Progenitor cell of endocrine pancreas (in vitro differentiated cells): ENCODE results near the gene TARS2. TPM values are rescaled to one million over a fixed set of nuclear protein-coding genes. Genes with fewer than 3 reads are reported as not detected.

ENCODE experiments used
- DNase-seq: peaks from one replicate; pipeline ENCODE4 v3.0.0; 2021; ENCODE audit warnings: low spot score; ENCODE audit not compliant: unreplicated experiment
- H3K27ac Mint-ChIP-seq: 2 replicates; pipeline ENCODE4 v1.8.0; 2021; ENCODE audit warnings: mild to moderate bottlenecking, moderate library complexity, mixed read lengths
- H3K27me3 Mint-ChIP-seq: 2 replicates; pipeline ENCODE4 v1.8.0; 2021; ENCODE audit warnings: mixed read lengths
- H3K36me3 Mint-ChIP-seq: 2 replicates; pipeline ENCODE4 v1.8.0; 2022; ENCODE audit warnings: mixed read lengths; ENCODE audit not compliant: insufficient read depth
- H3K4me1 Mint-ChIP-seq: 2 replicates; pipeline ENCODE4 v1.8.0; 2021; ENCODE audit warnings: low read depth, mixed read lengths
- H3K4me3 Mint-ChIP-seq: 2 replicates; pipeline ENCODE4 v1.8.0; 2021; ENCODE audit warnings: low read depth, mild to moderate bottlenecking, moderate library complexity, mixed read lengths
- H3K9me3 Mint-ChIP-seq: 2 replicates; pipeline ENCODE4 v1.8.0; 2021; ENCODE audit warnings: low read depth, mixed read lengths
- total RNA-seq: library from RNA; stranded (reverse); gene quantifications from 2 replicates; pipeline ENCODE4 v1.2.1, GENCODE V29; 2021
- TF ChIP-seq, protein P1 (sequence below): fragments of 200-600 bp; sonication (generic); IDR thresholded peaks from one replicate; pipeline ENCODE4 v1.5.0; 2021; ENCODE audit warnings: antibody characterized with exemption, mild to moderate bottlenecking; ENCODE audit not compliant: unreplicated experiment

TARS2 gene
- total RNA-seq, 1 donor from 2014 or later = 30.8 TPM

DNA sequence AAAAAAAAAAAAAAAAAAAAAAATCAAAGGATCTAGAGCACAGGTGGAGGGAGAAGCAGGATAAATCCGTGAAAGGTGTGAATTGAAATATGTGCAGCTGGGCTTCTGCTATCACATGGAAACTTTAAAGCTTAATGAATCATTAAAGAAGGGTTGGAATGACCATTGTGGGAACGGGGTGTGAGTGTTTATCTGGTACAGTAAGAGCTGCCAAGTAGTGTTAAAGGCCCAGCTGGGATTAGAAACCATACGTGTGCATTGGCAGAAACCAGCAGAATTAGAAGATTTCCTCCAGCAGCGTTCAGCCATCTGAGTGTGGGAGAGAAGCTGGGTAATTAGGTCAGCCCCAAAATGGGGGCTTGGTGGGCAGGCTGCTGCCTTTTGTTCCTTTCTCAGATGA is 41.8 kb downstream of the TARS2 start:
- TF ChIP-seq, protein P1, sequence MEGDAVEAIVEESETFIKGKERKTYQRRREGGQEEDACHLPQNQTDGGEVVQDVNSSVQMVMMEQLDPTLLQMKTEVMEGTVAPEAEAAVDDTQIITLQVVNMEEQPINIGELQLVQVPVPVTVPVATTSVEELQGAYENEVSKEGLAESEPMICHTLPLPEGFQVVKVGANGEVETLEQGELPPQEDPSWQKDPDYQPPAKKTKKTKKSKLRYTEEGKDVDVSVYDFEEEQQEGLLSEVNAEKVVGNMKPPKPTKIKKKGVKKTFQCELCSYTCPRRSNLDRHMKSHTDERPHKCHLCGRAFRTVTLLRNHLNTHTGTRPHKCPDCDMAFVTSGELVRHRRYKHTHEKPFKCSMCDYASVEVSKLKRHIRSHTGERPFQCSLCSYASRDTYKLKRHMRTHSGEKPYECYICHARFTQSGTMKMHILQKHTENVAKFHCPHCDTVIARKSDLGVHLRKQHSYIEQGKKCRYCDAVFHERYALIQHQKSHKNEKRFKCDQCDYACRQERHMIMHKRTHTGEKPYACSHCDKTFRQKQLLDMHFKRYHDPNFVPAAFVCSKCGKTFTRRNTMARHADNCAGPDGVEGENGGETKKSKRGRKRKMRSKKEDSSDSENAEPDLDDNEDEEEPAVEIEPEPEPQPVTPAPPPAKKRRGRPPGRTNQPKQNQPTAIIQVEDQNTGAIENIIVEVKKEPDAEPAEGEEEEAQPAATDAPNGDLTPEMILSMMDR = no peak
- H3K36me3 Mint-ChIP-seq = no peaks in the 10 kb centered on the region
- no peaks in the 10 kb centered on the region for H3K27me3 Mint-ChIP-seq
- H3K4me3 Mint-ChIP-seq = no peak overlapping the region
- H3K9me3 Mint-ChIP-seq = no peaks in the 10 kb centered on the region
- no peak for DNase-seq
- no peak overlapping the region for H3K27ac Mint-ChIP-seq
- H3K4me1 Mint-ChIP-seq = peaks cover 28% of the 10 kb centered on the region

DNA sequence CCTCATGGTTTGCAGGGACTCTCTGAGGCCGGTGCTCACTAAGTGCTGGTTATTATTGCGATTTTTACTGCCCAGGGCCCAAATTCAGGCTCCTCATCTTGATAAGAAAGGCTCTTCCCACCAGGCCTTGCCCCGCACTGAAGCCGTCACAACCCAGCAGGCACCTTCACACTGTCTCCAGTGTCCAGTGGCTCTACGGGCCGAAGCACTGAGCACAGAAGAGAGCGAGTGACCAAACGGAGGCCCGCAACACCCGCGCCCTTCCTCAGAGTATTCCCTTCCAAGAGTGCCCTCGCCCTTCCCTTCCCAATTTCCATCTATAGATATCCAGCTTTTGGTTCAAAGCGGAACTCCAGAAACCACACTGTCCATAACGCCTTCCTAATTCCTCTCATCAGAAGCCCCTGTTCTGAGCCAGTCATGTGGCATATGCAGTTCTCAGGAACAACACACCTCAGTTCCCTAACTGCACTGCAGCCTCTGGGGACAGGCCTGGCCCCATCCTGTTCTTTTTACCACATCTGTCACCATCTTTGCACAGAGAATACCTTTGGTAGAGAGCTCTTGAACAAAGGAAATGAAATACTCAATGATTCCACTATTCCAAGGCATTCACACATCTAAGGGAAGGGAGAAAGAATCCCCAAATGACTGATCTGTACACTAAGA is 43.4 kb downstream of the TARS2 start:
- no peaks in the 10 kb centered on the region for H3K36me3 Mint-ChIP-seq
- no peaks in the 10 kb centered on the region for H3K27me3 Mint-ChIP-seq
- peak overlapping the region; percentile 43 for H3K27ac Mint-ChIP-seq
- H3K4me3 Mint-ChIP-seq = no peak overlapping the region
- TF ChIP-seq, protein P1 = no peak
- H3K4me1 Mint-ChIP-seq = peaks cover 28% of the 10 kb centered on the region
- DNase-seq = no peak
- H3K9me3 Mint-ChIP-seq = no peaks in the 10 kb centered on the region

DNA sequence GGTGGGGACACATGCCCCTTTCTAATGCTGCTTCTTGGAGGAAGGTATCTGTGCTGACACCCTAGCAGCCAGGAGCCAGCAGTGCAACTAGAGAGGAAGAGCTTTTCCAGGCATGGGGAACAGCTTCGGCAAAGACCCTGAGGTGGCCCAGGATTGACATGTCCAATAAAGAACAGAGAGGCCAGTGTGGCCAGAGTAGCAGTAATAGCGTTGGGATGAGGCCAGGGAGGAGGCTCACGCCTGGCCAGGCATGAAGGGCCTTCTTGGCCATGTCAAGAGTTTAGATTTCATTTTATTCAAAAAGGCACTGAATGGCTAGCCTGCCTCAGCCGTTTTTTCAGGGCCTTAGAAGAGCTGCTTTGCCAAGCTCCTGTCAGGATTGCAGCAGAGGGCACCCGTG is 45.6 kb downstream of the TARS2 start:
- peak overlapping the region; percentile 93 for H3K27ac Mint-ChIP-seq

DNA sequence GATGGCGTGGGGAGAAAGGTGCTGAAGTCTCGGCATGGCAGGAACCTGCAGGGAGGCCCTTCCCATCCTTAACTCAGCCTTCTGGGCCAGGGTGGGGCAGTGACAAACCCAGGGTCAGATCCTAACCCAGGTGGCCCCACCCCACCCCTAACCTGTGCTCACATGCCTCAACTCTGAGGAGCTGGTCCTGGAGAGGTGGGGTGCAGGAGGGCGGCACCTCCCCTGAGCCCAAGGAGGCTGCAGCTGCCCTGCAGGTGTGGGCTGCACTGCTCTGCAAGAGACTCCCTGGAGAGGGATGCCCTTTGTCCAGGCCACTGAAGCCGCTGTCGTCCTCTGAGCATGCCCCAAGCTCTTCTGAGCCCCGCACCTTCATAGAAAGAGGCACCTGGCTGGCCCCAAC is 46.8 kb downstream of the TARS2 start:
- Mint-ChIP-seq H3K27me3 (no peaks in the 10 kb centered on the region), H3K36me3 (no peaks in the 10 kb centered on the region), H3K9me3 (no peaks in the 10 kb centered on the region), H3K27ac (no peak overlapping the region), H3K4me1 (peaks cover 29% of the 10 kb centered on the region), H3K4me3 (no peak overlapping the region)
- TF ChIP-seq, protein P1 = no peak
- no peak for DNase-seq

More for the DNA sequence above, 45.6 kb downstream of the TARS2 start:
- Mint-ChIP-seq H3K9me3 (no peaks in the 10 kb centered on the region), H3K36me3 (no peaks in the 10 kb centered on the region), H3K4me1 (peaks cover 30% of the 10 kb centered on the region), H3K27me3 (no peaks in the 10 kb centered on the region), H3K4me3 (peak overlapping the region; percentile 52)
- DNase-seq = no peak
- TF ChIP-seq, protein P1 = peak; percentile 3

DNA sequence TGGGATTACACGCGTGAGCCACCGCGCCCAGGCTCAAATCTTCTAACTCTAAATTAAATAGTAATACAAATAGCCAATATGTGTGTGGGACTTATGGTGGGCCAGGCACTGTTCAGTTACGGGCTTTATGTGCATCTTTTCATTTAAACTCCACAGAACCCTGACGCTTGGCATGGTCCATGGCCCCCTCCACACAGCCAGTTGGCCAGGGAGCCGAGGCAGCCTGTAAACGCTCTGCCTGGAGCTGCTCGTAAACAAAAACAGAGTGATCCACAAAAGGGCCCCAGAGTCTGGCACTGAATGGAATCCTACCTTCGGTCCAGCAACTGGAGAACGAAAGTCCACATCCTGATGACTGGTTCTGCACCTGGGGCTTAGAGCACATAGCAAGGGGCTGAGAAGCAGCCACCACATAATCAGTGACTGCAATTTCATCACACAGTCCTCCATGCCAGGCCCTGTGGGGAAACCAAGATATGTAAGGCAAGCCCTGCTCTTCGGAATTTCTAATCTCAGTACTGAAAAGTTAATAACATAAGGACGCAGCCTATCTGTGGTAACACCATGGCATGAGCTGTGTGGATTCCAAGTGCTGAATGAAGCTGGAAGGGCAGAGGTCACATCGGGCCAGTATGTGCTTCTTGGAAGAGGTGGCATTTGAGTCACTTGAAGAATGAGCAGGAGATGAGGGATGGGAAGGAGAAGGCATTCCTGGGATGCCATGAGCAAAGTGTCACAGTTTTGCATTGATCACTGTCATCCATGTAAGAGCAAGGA is 48.5 kb downstream of the TARS2 start:
- Mint-ChIP-seq H3K4me3 (no peak overlapping the region), H3K27ac (no peak overlapping the region), H3K9me3 (no peaks in the 10 kb centered on the region), H3K27me3 (no peaks in the 10 kb centered on the region), H3K36me3 (no peaks in the 10 kb centered on the region), H3K4me1 (peaks cover 27% of the 10 kb centered on the region)
- no peak for DNase-seq
- TF ChIP-seq, protein P1 = no peak
